Measurements from ENCODE around the gene HBP1. TPM values are rescaled to one million over a fixed set of nuclear protein-coding genes. Genes with fewer than 3 reads are reported as not detected.

The HBP1 gene, protein sequence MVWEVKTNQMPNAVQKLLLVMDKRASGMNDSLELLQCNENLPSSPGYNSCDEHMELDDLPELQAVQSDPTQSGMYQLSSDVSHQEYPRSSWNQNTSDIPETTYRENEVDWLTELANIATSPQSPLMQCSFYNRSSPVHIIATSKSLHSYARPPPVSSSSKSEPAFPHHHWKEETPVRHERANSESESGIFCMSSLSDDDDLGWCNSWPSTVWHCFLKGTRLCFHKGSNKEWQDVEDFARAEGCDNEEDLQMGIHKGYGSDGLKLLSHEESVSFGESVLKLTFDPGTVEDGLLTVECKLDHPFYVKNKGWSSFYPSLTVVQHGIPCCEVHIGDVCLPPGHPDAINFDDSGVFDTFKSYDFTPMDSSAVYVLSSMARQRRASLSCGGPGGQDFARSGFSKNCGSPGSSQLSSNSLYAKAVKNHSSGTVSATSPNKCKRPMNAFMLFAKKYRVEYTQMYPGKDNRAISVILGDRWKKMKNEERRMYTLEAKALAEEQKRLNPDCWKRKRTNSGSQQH
- 10 to 100 TPM; 17.8 to 25.4 TPM for total RNA-seq

DNA sequence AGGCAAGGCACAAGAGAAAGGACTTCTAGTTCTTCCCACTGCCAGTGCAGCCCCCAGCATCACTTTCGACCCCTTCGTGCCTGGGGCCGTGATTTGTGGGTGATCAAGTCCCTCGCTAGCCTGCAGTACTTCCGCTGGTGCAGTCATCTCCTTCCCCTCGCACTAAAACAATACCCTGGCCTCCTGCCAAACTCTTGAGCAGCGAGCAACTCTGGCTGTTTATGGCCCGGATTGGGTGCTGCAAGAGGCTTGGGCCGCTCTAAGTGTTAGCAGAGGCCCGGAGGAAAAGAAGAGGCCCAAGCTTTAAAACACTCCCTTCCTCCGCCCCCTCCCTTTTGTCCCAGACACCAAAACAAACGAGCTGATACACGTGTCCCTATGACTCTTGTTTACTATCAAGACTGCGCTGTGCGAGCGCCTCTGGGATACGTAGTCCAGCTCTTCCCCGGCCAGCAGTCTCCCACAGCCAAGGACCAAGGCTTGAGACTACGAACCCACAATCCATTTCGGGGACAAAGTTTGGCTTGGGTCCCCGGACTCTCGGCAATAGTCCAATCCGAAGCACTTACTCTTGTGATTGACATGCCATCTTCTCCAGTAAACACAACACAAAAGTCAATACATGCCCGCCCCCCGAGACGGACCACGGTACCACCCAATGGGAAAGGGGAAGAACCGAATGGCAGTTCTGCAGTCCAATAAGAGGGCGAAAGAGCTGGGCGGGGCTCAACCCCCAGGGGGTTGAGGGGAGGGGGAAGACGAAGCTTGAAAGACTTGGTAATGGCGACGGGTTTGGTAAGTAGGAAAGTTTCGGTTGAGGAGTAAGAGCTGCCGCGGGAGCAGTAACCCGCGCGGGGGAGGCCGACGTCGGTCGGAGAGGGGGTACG lies at the start of gene HBP1:
HBP1 (plus strand) TSS at position 771 of the 887 bp plus-strand sequence. CDS start 10,891 bp downstream, outside the sequence.
- intact Hi-C loops (cut with DNase I, micrococcal nuclease): loop anchor here (1.0 to 5.0 kb wide), 19 partner anchors 301 to 1399 kb away; partner anchors contain the start of genes CCDC71L (in 2 of the 2), PIK3CG (in 2 of the 2), SLC26A4 (in 2 of the 2) and SYPL1 (in 2 of the 2)
- no peaks in the 10 kb centered on the region for H3K27me3 Mint-ChIP-seq
- peaks cover 32% of the 10 kb centered on the region for H3K4me1 Mint-ChIP-seq
- ChIA-PET CTCF (interaction anchor here (0.6 to 6.0 kb wide), 11 partner anchors 11 to 721 kb away, joined by 3 to 41 read pairs (median 4); no protein-coding TSS in a partner anchor), POLR2A (interaction anchor here (0.6 to 2.5 kb wide), 12 partner anchors 12 to 886 kb away, joined by 3 to 23 read pairs (median 4); partner anchors contain the start of genes CBLL1 and NAMPT)
- ATAC-seq: peak; percentile 82
- peak within 1 kb of the TSS; percentile 91 for H3K4me3 Mint-ChIP-seq
- peaks cover 8% of the 10 kb centered on the region for H3K36me3 Mint-ChIP-seq (ENCODE audit: low read depth)
- peak within 1 kb of the TSS; percentile 100 for H3K27ac Mint-ChIP-seq
- H3K9me3 Mint-ChIP-seq (ENCODE audit: low read depth): no peaks in the 10 kb centered on the region
- peak; percentile 98 for DNase-seq

DNA sequence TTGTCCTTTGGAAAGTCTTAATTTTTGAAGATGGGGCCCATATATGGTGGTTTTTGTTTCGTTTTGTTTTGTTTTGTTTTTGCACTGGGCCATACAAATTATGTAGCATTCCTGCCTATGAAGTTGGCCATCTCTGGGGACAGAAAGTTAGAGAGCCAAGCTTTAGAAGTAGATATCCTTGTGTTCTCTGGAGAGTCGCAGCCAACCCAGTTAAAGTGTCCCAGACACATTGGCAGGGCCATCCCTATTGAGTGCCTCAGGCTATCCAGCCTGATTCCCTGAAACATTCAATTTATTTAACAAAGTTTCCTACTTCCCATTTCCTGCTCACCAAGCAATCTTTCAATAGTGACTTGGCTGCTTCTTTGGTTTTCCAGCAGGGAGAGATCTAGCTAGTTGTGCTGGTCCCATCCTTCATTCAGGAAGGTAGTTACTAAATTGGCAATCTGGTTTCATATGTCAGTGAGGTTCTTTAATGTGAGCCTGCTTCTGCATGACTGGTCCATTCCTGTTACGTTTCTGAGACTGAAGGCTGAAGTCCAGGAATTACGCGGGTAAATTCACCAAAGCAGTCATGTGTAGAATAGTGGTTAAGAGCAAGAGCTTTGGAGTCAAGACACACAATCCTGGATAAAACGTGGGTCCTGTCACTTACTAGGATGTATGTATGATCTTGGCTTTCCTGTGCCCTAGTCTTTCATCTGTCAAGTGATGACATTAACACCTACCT lies 49.3 kb upstream of the HBP1 start:
- Mint-ChIP-seq H3K27ac (no peak overlapping the region), H3K36me3 (ENCODE audit: low read depth) (no peaks in the 10 kb centered on the region), H3K9me3 (ENCODE audit: low read depth) (no peaks in the 10 kb centered on the region), H3K27me3 (no peaks in the 10 kb centered on the region), H3K4me1 (no peaks in the 10 kb centered on the region), H3K4me3 (no peak overlapping the region)
- POLR2A ChIA-PET: no interaction called here
- DNase-seq (no peak), ATAC-seq (no peak)
- intact Hi-C loops (cut with DNase I, micrococcal nuclease): no loop called here
- CTCF ChIA-PET: interaction anchor here (0.7 to 1.1 kb wide), 2 partner anchors 13 to 88 kb away, joined by 3 read pairs; no protein-coding TSS in a partner anchor

DNA sequence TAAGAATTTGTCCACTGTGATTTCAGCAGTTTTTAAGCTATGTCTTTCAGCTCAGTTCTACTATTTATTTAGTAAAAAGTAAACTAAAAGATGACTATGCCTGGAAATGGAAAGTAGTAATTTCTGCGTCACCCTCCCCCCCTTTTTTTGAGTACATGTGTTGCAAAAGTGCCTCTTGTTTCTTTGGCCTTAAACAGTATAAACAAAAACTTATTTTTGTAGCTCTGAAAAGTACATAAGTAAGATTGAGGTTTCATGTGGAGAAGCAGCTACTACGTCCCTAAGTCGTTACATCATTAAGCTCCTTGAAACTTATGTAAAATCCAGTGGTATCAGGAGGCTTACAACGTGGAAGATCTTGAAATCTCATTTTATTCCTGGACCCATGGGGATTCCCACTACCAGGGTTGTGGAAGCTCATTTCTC lies 46.3 kb upstream of the HBP1 start:
- intact Hi-C loops (cut with DNase I, micrococcal nuclease): no loop called here
- H3K4me1 Mint-ChIP-seq: peaks cover 20% of the 10 kb centered on the region
- H3K36me3 Mint-ChIP-seq (ENCODE audit: low read depth): no peaks in the 10 kb centered on the region
- H3K9me3 Mint-ChIP-seq (ENCODE audit: low read depth): no peaks in the 10 kb centered on the region
- H3K27me3 Mint-ChIP-seq: no peaks in the 10 kb centered on the region
- DNase-seq (no peak), ATAC-seq (no peak)
- ChIA-PET POLR2A (no interaction called here), CTCF (interaction anchor here (0.7 to 1.0 kb wide), 5 partner anchors 9 to 581 kb away, joined by 3 read pairs; no protein-coding TSS in a partner anchor)
- H3K4me3 Mint-ChIP-seq: no peak overlapping the region
- H3K27ac Mint-ChIP-seq: no peak overlapping the region

DNA sequence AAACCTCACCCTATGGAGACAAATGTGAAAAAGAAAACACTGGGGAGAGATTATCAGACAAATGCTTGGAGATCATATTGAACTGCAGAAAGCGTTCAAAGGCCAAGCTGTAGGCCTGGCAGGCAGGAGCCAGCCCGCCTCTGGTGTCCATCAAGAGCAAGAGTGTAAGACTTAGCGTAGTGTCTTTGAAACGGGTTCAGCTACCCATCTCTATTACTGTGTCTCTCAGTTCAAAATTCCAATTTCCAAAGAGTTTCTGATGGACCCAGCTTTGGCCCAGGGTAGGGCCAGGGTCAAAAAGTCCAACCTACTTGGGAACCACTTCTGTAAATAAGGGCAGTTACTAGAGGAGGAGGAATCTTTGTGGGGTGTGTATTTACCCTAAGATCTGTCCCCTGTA lies 45.4 kb upstream of the HBP1 start:
- Mint-ChIP-seq H3K36me3 (ENCODE audit: low read depth) (no peaks in the 10 kb centered on the region), H3K4me3 (no peak overlapping the region), H3K4me1 (peaks cover 20% of the 10 kb centered on the region), H3K27me3 (no peaks in the 10 kb centered on the region), H3K9me3 (ENCODE audit: low read depth) (no peaks in the 10 kb centered on the region), H3K27ac (no peak overlapping the region)
- DNase-seq (no peak), ATAC-seq (no peak)
- CTCF ChIA-PET: interaction anchor here (0.7 to 1.1 kb wide), 4 partner anchors 8 to 580 kb away, joined by 3 read pairs; no protein-coding TSS in a partner anchor
- intact Hi-C loops (cut with DNase I, micrococcal nuclease): no loop called here
- POLR2A ChIA-PET: interaction anchor here (0.9 kb wide), 1 partner anchor 75 kb away, joined by 3 read pairs; no protein-coding TSS in a partner anchor

DNA sequence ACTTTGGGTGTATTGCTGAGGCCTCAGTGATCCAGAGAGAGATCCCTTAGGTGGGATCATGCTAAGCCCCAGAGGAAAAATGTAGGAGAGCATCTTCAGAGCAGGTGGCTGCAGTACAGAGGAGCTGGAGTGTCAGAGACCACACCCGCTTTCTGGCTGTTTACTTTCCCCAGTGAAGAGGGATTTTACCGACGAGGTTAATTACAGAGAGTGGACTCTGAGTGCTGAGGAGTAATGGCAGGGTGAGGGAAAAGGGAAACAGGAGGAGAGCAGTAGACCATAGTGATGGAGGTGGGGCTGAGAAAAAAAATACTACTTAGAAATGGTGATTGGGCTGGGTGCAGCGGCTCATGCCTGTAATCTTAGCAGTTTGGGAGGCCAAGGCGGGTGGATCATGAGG lies 43.3 kb upstream of the HBP1 start:
- Mint-ChIP-seq H3K27me3 (no peaks in the 10 kb centered on the region), H3K36me3 (ENCODE audit: low read depth) (no peaks in the 10 kb centered on the region), H3K27ac (peak overlapping the region; percentile 84), H3K9me3 (ENCODE audit: low read depth) (no peaks in the 10 kb centered on the region), H3K4me1 (peaks cover 20% of the 10 kb centered on the region), H3K4me3 (peak overlapping the region; percentile 23)
- intact Hi-C loops (cut with DNase I, micrococcal nuclease): no loop called here
- ChIA-PET CTCF (interaction anchor here (1.2 kb wide), 1 partner anchor 21 kb away, joined by 3 read pairs; no protein-coding TSS in a partner anchor), POLR2A (no interaction called here)
- ATAC-seq (no peak), DNase-seq (no peak)

DNA sequence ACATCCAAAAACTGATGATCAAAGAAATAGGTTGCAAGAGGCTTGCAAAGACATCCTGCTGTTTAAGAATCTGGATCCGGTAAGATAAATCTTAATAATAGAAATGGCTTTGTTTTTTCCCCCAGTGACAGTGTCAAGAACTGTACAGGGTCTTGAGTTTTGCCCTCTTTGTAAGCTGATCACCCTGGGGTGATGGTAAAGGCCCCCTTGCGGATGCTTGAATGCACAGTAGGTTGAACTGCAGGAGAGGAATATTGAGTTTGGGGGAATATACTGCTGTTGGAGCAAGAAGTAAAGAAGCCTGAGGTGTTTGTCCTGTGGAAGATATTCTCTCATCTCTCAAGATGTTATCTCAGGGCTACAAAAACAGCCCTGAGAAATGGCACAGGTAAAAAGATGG lies 40.6 kb upstream of the HBP1 start:
- H3K9me3 Mint-ChIP-seq (ENCODE audit: low read depth): no peaks in the 10 kb centered on the region
- intact Hi-C loops (cut with DNase I, micrococcal nuclease): no loop called here
- ChIA-PET CTCF (interaction anchor here (1.7 kb wide), 1 partner anchor 19 kb away, joined by 3 read pairs; no protein-coding TSS in a partner anchor), POLR2A (no interaction called here)
- no peak for ATAC-seq
- H3K27me3 Mint-ChIP-seq: no peaks in the 10 kb centered on the region
- peaks cover 20% of the 10 kb centered on the region for H3K4me1 Mint-ChIP-seq
- no peak overlapping the region for H3K4me3 Mint-ChIP-seq
- no peak overlapping the region for H3K27ac Mint-ChIP-seq
- no peak for DNase-seq
- no peaks in the 10 kb centered on the region for H3K36me3 Mint-ChIP-seq (ENCODE audit: low read depth)

DNA sequence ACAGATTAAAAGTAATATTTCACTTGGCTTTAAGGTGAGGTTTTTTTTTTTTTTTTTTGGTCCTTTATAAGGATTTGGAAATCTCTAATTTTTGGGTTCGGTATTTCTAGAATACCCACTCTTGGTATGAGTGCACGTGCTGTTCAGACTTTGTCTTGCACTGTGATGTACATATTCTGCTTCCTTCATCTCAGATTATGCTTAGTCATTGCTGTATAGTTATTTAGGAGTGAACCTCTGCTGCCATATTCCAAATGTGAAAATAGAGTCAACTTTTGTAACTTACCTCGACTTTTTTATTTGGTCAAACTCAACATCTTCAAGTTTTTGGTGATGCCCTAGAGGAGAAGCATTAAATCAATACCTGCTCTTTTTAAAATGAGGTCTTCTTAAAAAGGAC lies 40.1 kb upstream of the HBP1 start:
- POLR2A ChIA-PET: no interaction called here
- CTCF ChIA-PET: no interaction called here
- Mint-ChIP-seq H3K27ac (no peak overlapping the region), H3K4me1 (peaks cover 20% of the 10 kb centered on the region), H3K4me3 (no peak overlapping the region), H3K36me3 (ENCODE audit: low read depth) (no peaks in the 10 kb centered on the region), H3K27me3 (no peaks in the 10 kb centered on the region), H3K9me3 (ENCODE audit: low read depth) (no peaks in the 10 kb centered on the region)
- intact Hi-C loops (cut with DNase I, micrococcal nuclease): no loop called here
- DNase-seq: no peak
- no peak for ATAC-seq

DNA sequence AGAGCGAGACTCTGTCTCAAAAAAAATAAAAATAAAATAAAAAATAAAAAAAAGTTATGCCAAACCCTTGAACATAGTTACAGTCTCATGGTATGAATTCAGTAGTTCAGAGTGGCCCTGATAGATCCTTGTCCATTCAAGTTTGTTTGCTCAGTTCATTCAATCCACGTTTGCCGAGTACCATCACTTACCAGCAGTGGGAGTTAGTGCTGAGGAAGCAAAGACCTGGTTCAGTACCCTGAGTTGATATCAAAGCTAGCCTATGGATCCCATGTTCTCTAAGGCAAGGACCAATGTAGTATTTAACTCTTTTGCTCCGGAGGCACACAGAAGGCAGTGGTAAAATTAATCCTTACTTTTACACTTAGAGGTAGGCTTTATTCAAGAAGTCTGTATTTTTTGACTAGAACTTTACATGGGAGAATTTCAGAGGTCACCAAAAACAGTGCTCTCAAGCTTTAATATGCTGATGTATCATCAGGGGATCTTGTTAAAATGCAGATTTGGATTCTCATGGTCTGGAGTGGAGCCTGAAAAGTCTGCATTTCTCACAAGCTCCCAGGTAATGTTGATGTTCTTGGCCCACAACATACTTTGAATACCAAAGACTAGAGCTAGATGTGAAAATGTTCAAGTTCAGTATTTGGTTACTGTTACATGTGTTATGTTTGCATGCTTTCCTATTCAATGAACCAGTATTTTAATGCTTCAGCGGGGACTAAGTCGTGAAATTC lies 38.1 kb upstream of the HBP1 start:
- no peak overlapping the region for H3K4me3 Mint-ChIP-seq
- peaks cover 3% of the 10 kb centered on the region for H3K27me3 Mint-ChIP-seq
- ATAC-seq (no peak), DNase-seq (no peak)
- H3K27ac Mint-ChIP-seq: no peak overlapping the region
- ChIA-PET CTCF (interaction anchor here (1.0 to 5.4 kb wide), 5 partner anchors 8 to 338 kb away, joined by 3 to 52 read pairs (median 3); no protein-coding TSS in a partner anchor), POLR2A (no interaction called here)
- H3K36me3 Mint-ChIP-seq (ENCODE audit: low read depth): no peaks in the 10 kb centered on the region
- H3K9me3 Mint-ChIP-seq (ENCODE audit: low read depth): no peaks in the 10 kb centered on the region
- intact Hi-C loops (cut with DNase I, micrococcal nuclease): no loop called here
- H3K4me1 Mint-ChIP-seq: peaks cover 13% of the 10 kb centered on the region

DNA sequence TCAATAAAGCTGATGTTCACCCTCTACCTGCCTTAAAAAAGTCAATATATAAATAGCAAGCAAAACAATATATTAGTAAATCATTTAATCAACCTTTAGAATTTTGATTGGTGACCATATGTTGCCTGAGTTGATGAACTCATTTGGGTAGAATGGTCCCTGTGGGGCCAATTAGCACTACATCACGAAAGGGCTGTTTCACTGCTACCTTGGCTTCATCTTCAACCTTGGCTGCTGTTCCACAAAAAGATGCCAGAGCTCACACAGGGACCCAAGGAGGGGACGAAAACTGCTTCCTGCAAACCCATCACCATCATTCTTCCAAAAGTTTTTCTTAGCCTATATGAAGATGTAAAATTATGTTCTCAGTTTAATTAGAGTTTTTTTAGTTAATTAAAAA lies 35.4 kb upstream of the HBP1 start:
- ChIA-PET CTCF (interaction anchor here (0.8 to 5.4 kb wide), 3 partner anchors 15 to 340 kb away, joined by 3 to 52 read pairs (median 4); no protein-coding TSS in a partner anchor), POLR2A (no interaction called here)
- DNase-seq: no peak
- intact Hi-C loops (cut with DNase I, micrococcal nuclease): no loop called here
- H3K36me3 Mint-ChIP-seq (ENCODE audit: low read depth): no peaks in the 10 kb centered on the region
- ATAC-seq: no peak
- H3K4me3 Mint-ChIP-seq: no peak overlapping the region
- no peaks in the 10 kb centered on the region for H3K4me1 Mint-ChIP-seq
- H3K9me3 Mint-ChIP-seq (ENCODE audit: low read depth): no peaks in the 10 kb centered on the region
- H3K27ac Mint-ChIP-seq: no peak overlapping the region
- peaks cover 3% of the 10 kb centered on the region for H3K27me3 Mint-ChIP-seq

DNA sequence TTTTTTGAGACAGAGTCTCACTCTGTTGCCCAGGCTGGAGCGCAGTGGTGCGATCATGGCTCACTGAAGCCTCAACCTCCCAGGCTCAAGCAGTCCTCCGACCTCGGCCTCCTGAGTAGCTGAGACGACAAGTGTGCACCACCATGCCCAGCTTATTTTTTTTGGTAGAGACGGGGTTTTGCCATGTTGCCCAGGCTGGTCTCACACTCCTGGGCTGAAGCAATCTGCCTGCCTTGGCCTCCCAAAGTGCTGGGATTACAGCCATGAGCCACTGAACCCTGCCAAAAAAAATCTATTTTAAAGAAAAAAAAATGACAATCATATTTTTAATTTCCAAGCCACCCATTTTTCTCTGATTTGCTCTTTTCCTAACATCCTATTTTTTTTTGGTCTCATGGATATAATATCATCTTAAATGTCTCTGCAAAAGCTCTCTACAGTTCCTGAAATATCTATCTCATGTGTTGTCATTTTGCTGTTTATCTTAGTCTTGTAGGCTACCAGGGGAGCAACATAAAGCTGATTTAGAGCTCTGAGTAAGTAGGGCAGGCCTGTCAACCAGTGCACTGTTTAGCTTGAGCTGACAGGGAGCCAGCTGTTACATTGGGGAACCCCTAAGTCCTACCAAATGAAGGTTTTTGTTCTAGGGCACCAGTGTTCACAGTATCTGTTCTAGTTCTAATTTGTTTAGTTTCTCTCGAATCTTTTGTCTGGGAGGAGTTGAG lies 29.9 kb upstream of the HBP1 start:
- CTCF ChIA-PET: interaction anchor here (0.6 to 2.9 kb wide), 3 partner anchors 9 to 475 kb away, joined by 4 to 13 read pairs (median 4); no protein-coding TSS in a partner anchor
- POLR2A ChIA-PET: no interaction called here
- Mint-ChIP-seq H3K9me3 (ENCODE audit: low read depth) (no peaks in the 10 kb centered on the region), H3K4me3 (no peak overlapping the region), H3K4me1 (no peaks in the 10 kb centered on the region), H3K27ac (no peak overlapping the region), H3K27me3 (peaks cover 3% of the 10 kb centered on the region), H3K36me3 (ENCODE audit: low read depth) (no peaks in the 10 kb centered on the region)
- intact Hi-C loops (cut with DNase I, micrococcal nuclease): no loop called here
- no peak for DNase-seq
- no peak for ATAC-seq
